ENCODE measurements around the gene SPOCK1.

SPOCK1 gene

DNA sequence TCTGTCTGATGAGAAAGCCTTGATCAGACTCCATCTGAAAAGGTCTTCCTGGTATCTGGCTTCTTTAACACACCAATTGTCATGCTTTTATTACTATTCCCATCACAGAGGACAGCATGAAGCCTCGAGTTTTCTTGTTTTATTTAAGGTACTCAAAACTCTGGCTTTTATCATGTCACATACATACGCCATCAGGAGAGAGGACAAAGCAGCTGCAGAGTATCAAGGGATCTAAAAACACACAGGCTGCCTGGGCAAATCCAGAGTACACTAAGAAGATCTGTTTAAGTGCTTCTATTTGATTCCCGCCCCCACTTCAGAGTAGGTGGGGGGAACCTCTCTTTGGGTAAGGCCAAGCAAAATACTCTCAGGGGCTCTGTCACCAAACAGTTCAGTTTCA, 277.2 kb downstream of the SPOCK1 start:
- TF ChIP-seq, protein P1, sequence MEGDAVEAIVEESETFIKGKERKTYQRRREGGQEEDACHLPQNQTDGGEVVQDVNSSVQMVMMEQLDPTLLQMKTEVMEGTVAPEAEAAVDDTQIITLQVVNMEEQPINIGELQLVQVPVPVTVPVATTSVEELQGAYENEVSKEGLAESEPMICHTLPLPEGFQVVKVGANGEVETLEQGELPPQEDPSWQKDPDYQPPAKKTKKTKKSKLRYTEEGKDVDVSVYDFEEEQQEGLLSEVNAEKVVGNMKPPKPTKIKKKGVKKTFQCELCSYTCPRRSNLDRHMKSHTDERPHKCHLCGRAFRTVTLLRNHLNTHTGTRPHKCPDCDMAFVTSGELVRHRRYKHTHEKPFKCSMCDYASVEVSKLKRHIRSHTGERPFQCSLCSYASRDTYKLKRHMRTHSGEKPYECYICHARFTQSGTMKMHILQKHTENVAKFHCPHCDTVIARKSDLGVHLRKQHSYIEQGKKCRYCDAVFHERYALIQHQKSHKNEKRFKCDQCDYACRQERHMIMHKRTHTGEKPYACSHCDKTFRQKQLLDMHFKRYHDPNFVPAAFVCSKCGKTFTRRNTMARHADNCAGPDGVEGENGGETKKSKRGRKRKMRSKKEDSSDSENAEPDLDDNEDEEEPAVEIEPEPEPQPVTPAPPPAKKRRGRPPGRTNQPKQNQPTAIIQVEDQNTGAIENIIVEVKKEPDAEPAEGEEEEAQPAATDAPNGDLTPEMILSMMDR (IDR thresholded peaks at IDR 0.05; ENCODE audit: borderline replicate concordance, insufficient read depth, low read depth, low read length) = no peak
- no peak overlapping the region for H3K4me3 ChIP-seq (ENCODE audit: low read depth, low read length)

DNA sequence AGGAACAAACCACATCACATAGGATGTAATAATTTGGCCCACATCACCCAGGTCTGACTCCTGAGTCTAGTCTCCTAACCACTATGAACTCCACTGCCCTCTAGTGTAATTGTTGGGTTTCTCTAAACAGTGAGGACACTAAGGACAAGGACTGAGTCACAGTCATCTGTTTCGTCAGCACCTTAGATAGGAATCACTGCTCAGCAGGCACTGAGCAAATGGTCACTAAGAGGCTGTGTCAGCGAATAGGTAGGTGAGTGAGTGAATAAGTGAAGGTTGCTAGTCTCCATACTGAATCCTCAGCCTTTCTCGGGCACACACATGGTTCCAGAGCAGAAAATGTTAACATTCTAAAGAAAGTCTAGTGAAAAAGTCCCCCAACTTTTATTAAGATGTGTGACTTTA, 278.6 kb downstream of the SPOCK1 start:
- TF ChIP-seq, protein P1 (IDR thresholded peaks at IDR 0.05; ENCODE audit: borderline replicate concordance, insufficient read depth, low read depth, low read length) = peak; percentile 56; the same call in 1 of the 2 replicates
- no peak overlapping the region for H3K4me3 ChIP-seq (ENCODE audit: low read depth, low read length)

DNA sequence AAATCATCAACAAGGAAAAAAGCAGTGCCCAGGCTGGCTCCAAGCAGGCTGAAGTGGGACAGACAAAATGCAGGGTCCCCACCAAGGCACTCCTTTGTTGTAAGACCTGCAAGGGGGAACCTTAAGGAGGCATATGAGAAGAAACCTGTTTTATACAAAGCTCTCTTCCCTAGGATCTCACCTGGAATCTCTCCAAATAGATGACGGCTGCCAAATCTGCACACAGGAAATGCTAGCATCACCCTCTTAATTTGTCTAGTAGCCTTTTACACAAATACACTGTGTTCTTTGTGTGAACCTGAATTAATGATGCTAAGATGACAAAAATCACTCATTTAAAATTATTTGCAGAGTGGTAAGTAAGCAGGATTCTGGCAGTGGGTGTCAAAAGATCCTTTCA, 280.2 kb downstream of the SPOCK1 start:
- H3K4me3 ChIP-seq (ENCODE audit: low read depth, low read length) = no peak overlapping the region
- TF ChIP-seq, protein P1 (IDR thresholded peaks at IDR 0.05; ENCODE audit: borderline replicate concordance, insufficient read depth, low read depth, low read length) = no peak

DNA sequence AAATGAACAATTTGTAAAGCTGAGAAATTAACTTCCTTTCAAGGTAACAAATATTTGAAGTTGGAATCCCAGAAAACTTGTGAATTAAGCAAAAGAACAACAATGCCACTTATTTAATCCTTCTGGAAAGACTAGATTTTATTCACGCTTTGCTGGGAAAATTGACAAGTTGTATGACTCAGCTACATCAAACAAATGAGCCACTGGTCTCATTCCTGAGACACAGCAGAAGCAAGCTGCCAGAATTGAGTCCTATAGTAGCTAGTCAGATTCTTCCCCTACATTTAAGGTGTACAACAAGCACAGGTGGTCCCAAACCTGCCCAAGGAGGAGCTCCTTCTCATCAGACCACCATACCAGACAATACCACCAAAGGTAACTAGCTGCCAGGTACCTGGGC, 280.7 kb downstream of the SPOCK1 start:
- TF ChIP-seq, protein P1 (IDR thresholded peaks at IDR 0.05; ENCODE audit: borderline replicate concordance, insufficient read depth, low read depth, low read length) = no peak
- no peak overlapping the region for H3K4me3 ChIP-seq (ENCODE audit: low read depth, low read length)

DNA sequence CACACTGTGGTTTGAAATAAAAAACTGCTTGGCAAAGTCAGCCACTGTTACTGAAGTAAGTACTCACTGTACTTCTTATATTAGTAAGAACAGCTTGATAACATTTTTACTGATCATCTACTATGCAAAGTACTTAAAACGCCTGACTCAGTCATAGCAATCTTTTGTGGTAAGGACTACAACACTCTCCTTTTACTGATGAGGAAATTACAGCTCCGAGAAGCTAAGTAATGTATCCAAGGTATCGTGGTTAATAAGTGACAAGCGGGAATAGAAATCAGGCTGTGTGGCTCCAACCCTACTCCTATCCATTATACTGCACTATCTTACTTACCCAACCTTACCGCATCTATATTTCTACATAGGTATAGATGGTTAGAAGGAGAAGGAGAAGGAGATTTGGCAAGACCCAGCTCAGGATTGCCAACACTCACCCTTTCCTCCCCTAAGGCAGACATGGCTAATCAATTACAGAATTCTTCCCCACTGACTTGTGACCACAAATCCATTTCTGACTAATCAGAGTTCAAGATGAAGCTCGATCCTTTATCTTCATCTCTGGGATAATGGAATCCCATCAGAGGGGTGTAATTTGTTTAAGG, 281.4 kb downstream of the SPOCK1 start:
- TF ChIP-seq, protein P1 (IDR thresholded peaks at IDR 0.05; ENCODE audit: borderline replicate concordance, insufficient read depth, low read depth, low read length) = no peak
- H3K4me3 ChIP-seq (ENCODE audit: low read depth, low read length) = no peak overlapping the region

DNA sequence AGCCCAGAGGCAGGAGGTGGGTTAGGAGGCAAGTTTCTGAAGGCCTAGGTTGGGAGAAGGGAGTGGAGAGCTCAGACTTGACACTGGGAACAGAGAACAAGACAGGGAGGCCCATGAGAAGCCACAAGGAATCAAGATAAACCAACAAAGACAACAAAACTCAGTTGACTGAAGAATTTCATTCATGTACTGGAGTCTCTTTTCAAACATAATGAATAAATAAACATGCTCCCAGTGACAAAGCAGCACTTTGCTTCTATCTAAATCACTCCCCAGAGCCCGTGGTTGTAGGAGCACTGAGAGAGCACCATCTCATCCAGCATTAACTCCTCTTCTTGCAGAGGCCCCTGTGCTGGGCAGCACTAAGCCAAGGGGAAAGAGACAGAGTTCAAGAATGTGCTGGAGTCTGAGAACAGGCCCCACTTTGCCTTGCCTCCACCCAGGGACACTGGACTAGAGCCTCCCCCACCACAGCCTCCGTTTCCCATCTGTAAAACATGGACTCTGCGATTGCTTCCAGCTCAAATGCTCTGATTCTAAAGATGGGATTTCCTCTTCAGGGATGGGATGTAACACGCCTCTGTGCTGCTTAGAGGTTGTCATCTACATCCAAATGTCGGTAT, 282.0 kb downstream of the SPOCK1 start:
- no peak overlapping the region for H3K4me3 ChIP-seq (ENCODE audit: low read depth, low read length)
- TF ChIP-seq, protein P1 (IDR thresholded peaks at IDR 0.05; ENCODE audit: borderline replicate concordance, insufficient read depth, low read depth, low read length) = no peak

DNA sequence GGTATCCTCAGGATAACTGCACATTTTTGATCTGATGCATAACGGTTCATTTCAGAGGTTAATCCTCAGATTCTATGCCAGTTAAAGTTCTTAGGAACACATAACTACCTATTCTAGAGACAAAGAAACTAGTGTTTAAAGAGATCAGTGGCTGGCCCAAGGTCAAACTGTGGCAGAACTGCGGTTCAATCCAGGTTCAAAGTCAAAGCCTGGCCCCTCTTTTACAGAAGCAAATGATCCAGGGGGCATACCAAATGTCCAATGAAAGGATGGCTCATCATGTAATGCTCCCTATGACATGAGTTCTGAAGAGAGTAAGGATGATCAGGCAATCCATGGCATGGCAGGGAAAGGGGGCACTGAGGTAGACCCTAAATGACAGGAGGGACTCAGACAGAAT, 283.3 kb downstream of the SPOCK1 start:
- TF ChIP-seq, protein P1 (IDR thresholded peaks at IDR 0.05; ENCODE audit: borderline replicate concordance, insufficient read depth, low read depth, low read length) = no peak
- no peak overlapping the region for H3K4me3 ChIP-seq (ENCODE audit: low read depth, low read length)

Measured in GM12875 (cell line).